GM12872 (cell line): ENCODE results near the gene SLC12A3.

Experiments used
- TF ChIP-seq, protein P1 (sequence below): IDR thresholded peaks from 3 replicates; pipeline ENCODE4 v1.5.1; 2011; ENCODE audit warnings: low read depth, mild to moderate bottlenecking, low read length, moderate library complexity; ENCODE audit not compliant: insufficient read depth

SLC12A3 gene

DNA sequence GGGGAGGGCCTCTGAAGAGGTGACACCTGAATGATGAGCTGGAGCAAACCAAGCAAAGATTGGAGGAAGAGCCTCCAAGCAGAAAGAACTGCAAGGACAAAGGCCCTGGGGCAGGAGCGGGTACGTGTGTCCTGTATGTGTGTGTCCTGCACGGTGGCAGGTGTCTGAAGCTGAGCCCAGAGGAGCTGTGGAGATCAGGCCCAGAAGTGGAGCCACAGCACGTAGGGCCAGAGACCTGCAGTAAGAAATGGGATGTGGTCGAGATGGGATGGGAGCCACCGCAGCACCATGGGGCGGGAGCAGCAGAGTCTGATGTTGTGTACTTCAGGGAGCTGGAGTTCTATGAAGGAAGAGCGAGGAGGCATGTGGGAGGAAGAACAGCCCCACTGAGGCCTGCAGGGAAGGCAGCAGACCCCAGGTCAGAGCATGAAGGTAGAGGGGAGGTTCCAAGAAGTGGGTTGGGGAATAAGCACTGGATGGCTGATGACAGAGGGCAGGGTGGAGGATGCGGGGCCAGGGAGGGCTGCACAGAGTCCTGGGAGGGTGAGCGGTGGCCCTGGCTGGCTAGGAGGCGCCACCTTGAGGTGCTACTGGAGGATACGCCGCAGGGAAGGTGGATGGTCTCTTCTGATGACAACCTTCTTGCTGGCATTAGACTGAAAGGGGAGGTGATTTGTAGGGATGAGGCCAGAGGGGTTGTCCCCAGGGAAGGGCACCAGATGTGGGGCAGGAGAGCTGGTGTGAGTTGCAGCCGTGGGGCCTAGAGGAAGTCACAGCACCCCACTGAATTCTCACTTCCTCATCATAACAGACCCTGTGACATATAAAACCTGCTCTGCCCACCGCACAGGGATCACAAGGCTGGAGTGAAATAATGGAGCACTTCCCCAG is 86.1 kb downstream of the SLC12A3 start:
- TF ChIP-seq, protein P1, sequence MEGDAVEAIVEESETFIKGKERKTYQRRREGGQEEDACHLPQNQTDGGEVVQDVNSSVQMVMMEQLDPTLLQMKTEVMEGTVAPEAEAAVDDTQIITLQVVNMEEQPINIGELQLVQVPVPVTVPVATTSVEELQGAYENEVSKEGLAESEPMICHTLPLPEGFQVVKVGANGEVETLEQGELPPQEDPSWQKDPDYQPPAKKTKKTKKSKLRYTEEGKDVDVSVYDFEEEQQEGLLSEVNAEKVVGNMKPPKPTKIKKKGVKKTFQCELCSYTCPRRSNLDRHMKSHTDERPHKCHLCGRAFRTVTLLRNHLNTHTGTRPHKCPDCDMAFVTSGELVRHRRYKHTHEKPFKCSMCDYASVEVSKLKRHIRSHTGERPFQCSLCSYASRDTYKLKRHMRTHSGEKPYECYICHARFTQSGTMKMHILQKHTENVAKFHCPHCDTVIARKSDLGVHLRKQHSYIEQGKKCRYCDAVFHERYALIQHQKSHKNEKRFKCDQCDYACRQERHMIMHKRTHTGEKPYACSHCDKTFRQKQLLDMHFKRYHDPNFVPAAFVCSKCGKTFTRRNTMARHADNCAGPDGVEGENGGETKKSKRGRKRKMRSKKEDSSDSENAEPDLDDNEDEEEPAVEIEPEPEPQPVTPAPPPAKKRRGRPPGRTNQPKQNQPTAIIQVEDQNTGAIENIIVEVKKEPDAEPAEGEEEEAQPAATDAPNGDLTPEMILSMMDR: peak; percentile 86

DNA sequence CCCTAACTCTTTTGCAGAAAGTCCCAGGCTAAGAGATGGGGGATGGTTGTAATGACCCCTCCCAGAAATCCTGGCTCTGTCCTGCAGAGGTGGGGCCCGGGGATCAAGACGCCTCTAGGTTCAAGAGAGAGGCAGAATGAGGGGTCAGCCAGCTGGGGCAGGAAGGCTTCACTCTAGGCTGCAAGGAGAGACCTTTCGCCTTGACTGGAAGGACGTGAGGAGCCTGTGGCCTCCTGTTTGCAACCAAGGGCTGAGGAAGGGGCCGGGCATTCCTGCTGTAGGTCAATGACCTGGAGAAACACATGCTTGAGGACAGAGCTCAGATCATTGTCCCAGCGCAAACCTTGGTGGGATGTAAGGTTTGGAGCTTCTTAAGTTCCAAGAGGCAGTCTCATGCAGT is 88.0 kb downstream of the SLC12A3 start:
- TF ChIP-seq, protein P1: no peak

DNA sequence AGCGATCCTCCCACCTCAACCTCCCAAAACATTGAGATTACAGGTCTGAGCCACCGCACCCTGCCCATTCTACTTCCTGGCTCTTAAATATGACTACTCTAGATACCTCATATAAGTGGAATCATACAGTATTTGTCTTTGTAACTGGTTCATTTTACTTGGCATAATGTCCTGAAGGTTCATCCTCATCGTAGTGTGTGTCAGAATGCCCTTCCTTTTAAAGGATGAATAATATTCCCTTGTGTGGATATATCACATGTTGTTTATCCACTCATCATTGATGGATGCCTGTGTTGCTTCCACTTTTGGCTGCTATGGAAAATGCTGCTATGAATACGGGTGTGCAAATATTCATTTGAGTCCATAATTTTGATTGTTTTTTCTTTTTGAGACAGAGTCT is 91.1 kb downstream of the SLC12A3 start:
- TF ChIP-seq, protein P1: no peak

DNA sequence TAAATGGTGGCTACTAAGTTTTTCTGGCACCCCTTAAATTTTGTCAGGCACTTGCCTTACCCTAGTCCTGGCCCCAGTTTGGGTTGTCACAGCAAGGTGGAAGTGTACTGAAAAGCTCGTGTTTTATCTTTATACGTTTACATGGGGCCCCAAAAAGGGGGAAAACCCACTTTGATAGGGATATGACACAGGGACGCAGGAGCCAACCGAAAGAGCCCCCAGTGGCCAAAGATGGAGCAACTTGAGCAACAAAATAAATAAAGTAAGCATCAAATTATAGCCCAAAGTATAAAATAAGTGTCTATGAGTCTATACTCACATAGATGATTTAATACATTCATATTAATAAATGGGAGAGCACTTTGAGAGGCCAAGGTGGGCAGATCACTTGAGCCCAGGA is 91.7 kb downstream of the SLC12A3 start:
- TF ChIP-seq, protein P1: peak; percentile 40; the same call in 1 of the 3 replicates

DNA sequence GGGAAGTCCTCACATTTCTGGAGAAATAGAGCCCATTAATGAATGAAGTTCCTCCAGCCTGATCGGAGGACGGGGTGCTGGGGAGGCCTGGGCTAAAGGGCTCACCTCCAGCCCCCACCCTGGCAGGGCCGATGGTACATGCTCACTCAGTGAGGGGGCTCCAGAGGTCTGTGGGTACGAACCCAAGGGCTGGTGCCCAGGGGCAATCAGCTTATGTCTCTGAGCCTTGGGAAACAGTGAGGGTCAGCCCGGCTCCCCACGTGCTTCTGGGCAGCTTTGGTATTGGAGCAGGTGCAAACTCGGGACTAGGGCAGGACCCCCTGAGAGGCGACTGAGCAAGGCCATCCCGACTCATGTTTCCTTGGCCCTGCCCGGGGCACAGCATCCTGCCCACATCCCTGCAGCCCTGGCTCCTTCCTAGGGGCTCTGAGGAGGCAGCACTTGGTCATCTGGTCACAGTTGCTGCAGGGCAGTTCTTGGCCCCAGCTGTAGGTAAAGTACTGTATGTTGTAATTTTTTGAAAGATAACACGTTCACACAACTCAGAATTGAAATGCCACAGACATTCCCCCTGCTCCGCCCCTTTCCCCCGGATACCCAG is 95.8 kb downstream of the SLC12A3 start:
- TF ChIP-seq, protein P1: no peak

DNA sequence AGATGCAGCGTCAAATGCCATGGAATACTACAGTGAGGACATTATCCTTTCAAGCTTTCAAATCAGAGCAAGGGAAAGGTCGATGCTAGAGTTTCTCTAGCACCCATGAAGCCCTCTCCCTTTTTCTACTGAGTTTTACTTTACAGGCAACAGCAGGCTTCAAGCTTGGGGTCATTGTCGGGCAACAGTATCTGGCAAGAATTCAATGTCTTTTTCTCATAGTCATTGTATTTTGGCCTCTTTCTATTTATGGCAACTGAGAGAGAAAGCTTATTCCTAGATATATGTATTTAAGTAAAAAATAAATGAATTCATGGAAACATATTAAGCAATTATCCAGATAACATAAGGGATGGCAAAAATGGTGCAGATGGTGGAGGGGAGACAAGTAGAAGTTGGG is 96.4 kb downstream of the SLC12A3 start:
- TF ChIP-seq, protein P1: no peak

DNA sequence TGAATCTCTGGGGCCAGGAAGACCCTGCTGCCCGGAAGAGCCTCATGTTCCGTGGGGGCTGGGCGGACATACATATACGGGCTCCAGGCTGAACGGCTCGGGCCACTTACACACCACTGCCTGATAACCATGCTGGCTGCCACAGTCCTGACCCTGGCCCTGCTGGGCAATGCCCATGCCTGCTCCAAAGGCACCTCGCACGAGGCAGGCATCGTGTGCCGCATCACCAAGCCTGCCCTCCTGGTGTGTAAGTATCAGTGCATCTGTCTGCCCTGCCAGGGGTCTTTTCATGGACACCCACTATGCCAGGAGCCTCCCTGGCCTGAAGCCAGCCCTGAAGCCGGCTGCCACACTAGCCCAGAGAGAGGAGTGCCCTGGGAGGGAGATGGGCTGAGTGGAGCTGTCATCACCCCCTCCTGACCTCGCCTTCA is 96.9 kb downstream of the SLC12A3 start, which contains the start of gene CETP:
CETP (plus strand) TSS at position 100 of the 431 bp plus-strand sequence; CDS start at position 130, 30 bp downstream.
- TF ChIP-seq, protein P1: no peak
